CD4-positive, alpha-beta T cell treated with Interleukin-6 at 100 ng/mL for 8 hours (primary cell): ENCODE measurements around the gene PKN1.

Source experiments
- DNase-seq: peaks from one replicate; pipeline ENCODE4 v3.0.0-alpha.2; 2020; ENCODE audit warnings: mixed read lengths, low spot score

Gene PKN1

GRCh38 chr19:14406645-14407401 is 26.3 kb upstream of the PKN1 start:
- DNase-seq, result no peak

- DNase-seq, result no peak
Measured at GRCh38 chr19:14407605-14408484, 25.3 kb upstream of the PKN1 start.

- no peak for DNase-seq
Measured at GRCh38 chr19:14408491-14409145, 24.5 kb upstream of the PKN1 start.

GRCh38 chr19:14409146-14410023 is 23.7 kb upstream of the PKN1 start:
- no peak for DNase-seq

GRCh38 chr19:14410091-14411051 is 22.7 kb upstream of the PKN1 start:
- DNase-seq, result peak; percentile 55

- no peak for DNase-seq
Measured at GRCh38 chr19:14411161-14411937, 21.8 kb upstream of the PKN1 start.

- DNase-seq, result no peak
Measured at GRCh38 chr19:14411938-14412245, 21.2 kb upstream of the PKN1 start.

GRCh38 chr19:14412324-14412995 is 20.6 kb upstream of the PKN1 start:
- DNase-seq, result no peak

GRCh38 chr19:14412996-14413692 is 20.0 kb upstream of the PKN1 start:
- DNase-seq, result no peak

GRCh38 chr19:14413693-14414181 is 19.4 kb upstream of the PKN1 start:
- no peak for DNase-seq

- DNase-seq, result no peak
Measured at GRCh38 chr19:14414926-14415690, 18.0 kb upstream of the PKN1 start.

GRCh38 chr19:14416817-14417231 is 16.3 kb upstream of the PKN1 start:
- no peak for DNase-seq

GRCh38 chr19:14418856-14419105 is 14.3 kb upstream of the PKN1 start:
- DNase-seq, result peak; percentile 77

GRCh38 chr19:14419106-14419813 is 13.8 kb upstream of the PKN1 start, which contains the start of gene DDX39A:
Gene DDX39A, minus strand, starts transcription at chr19:14419341. Its CDS starts 6,121 bp downstream, at chr19:14413220.
- DNase-seq, result peak; percentile 99

- DNase-seq, result no peak
Measured at GRCh38 chr19:14425696-14426138, 7.4 kb upstream of the PKN1 start.

- DNase-seq, result no peak
Measured at GRCh38 chr19:14427461-14427860, 5.6 kb upstream of the PKN1 start.

GRCh38 chr19:14428882-14429416 is 4.2 kb upstream of the PKN1 start:
- DNase-seq, result no peak
